PFSK-1 (cell line): Measurements from ENCODE around the gene PPM1M.

Experiments used
- FOXP2 ChIP-seq: optimal IDR thresholded peaks from 2 replicates; pipeline ENCODE3; 2011; ENCODE audit warnings: borderline replicate concordance, control low read depth, inconsistent platforms; ENCODE audit not compliant: insufficient read depth; ENCODE audit errors: extremely low read length, extremely low read depth
- POLR2AphosphoS5 ChIP-seq: IDR thresholded peaks from 2 replicates; pipeline ENCODE4 v1.6.1; 2012; ENCODE audit warnings: low read depth, mild to moderate bottlenecking, control low read depth, low read length, moderate library complexity
- REST ChIP-seq, 2 experiments: IDR thresholded peaks; 2 replicates each; pipeline versions ENCODE4 v1.6.1 to v1.8.0; 2011 to 2012; ENCODE audit warnings: low read depth in 2 of 2, low read length in 2 of 2, control low read depth in 1 of 2, inconsistent platforms in 1 of 2, mild to moderate bottlenecking in 1 of 2, moderate library complexity in 1 of 2; ENCODE audit not compliant: insufficient read depth in 1 of 2
- SIN3A ChIP-seq: IDR thresholded peaks from 2 replicates; pipeline ENCODE4 v1.6.1; 2012; ENCODE audit warnings: mild to moderate bottlenecking, low read length, moderate library complexity, borderline replicate concordance; ENCODE audit not compliant: insufficient read depth
- TAF1 ChIP-seq: IDR thresholded peaks from 2 replicates; pipeline ENCODE4 v1.6.1; 2012; ENCODE audit warnings: low read length, control low read depth, borderline replicate concordance; ENCODE audit not compliant: insufficient read depth

PPM1M gene

GRCh38 chr3:52246728-52247408 is 1.3 kb downstream of the PPM1M start:
- no peak for TF ChIP-seq POLR2AphosphoS5
- TF ChIP-seq SIN3A: no peak
- no peak for TF ChIP-seq TAF1
- no peak for TF ChIP-seq REST (IDR thresholded peaks at IDR 0.05; ENCODE audit: insufficient read depth in 1 of 2, low read depth in 2 of 2, low read length in 2 of 2)
- no peak for TF ChIP-seq FOXP2

GRCh38 chr3:52247409-52248164 is 2.0 kb downstream of the PPM1M start:
- TF ChIP-seq TAF1 (no peak), REST (IDR thresholded peaks at IDR 0.05; ENCODE audit: insufficient read depth in 1 of 2, low read depth in 2 of 2, low read length in 2 of 2) (no peak), FOXP2 (no peak), SIN3A (no peak), POLR2AphosphoS5 (no peak)

- TF ChIP-seq REST (IDR thresholded peaks at IDR 0.05; ENCODE audit: insufficient read depth in 1 of 2, low read depth in 2 of 2, low read length in 2 of 2) (no peak), POLR2AphosphoS5 (no peak)
Observed at GRCh38 chr3:52248165-52248541, 2.6 kb downstream of the PPM1M start.

GRCh38 chr3:52248816-52249547 is 3.4 kb downstream of the PPM1M start:
- TF ChIP-seq SIN3A: no peak
- no peak for TF ChIP-seq TAF1
- no peak for TF ChIP-seq REST (IDR thresholded peaks at IDR 0.05; ENCODE audit: insufficient read depth in 1 of 2, low read depth in 2 of 2, low read length in 2 of 2)
- no peak for TF ChIP-seq FOXP2
- no peak for TF ChIP-seq POLR2AphosphoS5
